Upper lobe of right lung (tissue), 1 donor: ENCODE results near the gene IP6K2. TPM values are rescaled to one million over a fixed set of nuclear protein-coding genes. Genes with fewer than 3 reads are reported as not detected.

ENCODE experiments used
- ATAC-seq: fragments of 200-7000 bp; cut with Tn5 transposase; one replicate; pipeline ENCODE4 v1.9.1; 2020; ENCODE audit warnings: mild to moderate bottlenecking, moderate library complexity
- DNase-seq: peaks from one replicate; pipeline ENCODE4 v3.0.0-alpha.2; 2020
- H3K27ac ChIP-seq: fragments of 200-600 bp; one replicate; pipeline ENCODE4 v1.8.0; 2022
- H3K27me3 ChIP-seq: fragments of 200-600 bp; one replicate; pipeline ENCODE4 v1.8.0; 2022; ENCODE audit warnings: mild to moderate bottlenecking
- H3K36me3 ChIP-seq: fragments of 200-600 bp; one replicate; pipeline ENCODE4 v1.8.0; 2022
- H3K4me1 ChIP-seq: fragments of 200-600 bp; one replicate; pipeline ENCODE4 v1.8.0; 2022
- H3K4me3 ChIP-seq: fragments of 200-600 bp; one replicate; pipeline ENCODE4 v1.8.0; 2022; ENCODE audit warnings: mild to moderate bottlenecking
- H3K9me3 ChIP-seq: fragments of 200-600 bp; one replicate; pipeline ENCODE4 v1.8.0; 2022
- intact Hi-C: fragments of 100-400 bp; cut with DNase I; formaldehyde crosslinking; loops from one replicate; pipeline ENCODE4 v1.11.0; 2022
- total RNA-seq: library from RNA; stranded (reverse); fragmentation: NEBNext Ultra II Directional; extraction: Animal tissue kit (Norgen Biotek cat#: 25700); gene quantifications from one replicate; pipeline ENCODE4 v1.2.1, GENCODE V29; 2021
- TF ChIP-seq, protein P1 (sequence below): fragments of 200-600 bp; IDR thresholded peaks from one replicate; pipeline ENCODE4 v1.8.0; 2022; ENCODE audit warnings: antibody characterized with exemption
- donor health status: DM: no; HTN: yes; CAD: no; lungs with severe emphysema.

Gene IP6K2
- total RNA-seq, 1 donor from 2014 or later: 44.2 TPM

DNA sequence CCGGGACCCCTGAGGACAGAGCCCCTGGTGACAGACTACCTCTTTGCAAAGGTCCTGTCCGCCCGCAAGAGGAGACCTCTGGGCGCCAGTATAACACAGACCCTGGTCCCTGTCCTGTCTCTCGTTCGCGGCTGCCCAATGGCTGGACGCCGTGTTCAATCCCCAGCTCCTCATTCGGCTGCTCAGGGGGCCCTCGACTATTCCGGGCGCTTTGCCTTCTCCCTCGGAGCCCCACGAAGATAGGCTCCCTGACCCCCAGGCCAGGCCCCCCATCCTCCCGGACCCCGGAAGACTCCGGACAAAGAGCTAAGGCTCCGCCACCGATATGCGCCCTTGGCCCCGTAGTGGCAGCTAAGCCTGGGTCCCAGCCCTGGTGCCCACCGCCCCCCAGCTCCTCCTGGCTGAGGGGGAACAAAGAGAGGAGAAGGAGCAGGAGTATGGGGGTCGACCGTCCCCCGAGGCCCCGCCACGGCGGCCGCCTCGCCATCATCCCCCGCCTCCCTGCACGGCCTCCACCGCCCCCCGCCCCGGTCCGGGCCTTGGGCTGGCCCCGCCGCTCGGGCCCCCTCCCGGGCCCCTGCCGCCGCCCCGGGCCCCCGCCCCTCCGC lies 54.8 kb downstream of the IP6K2 start:
- no peak overlapping the region for H3K4me3 ChIP-seq
- H3K36me3 ChIP-seq: no peaks in the 10 kb centered on the region
- DNase-seq (no peak), ATAC-seq (no peak)
- no peak overlapping the region for H3K27ac ChIP-seq
- intact Hi-C loops: no loop called here
- H3K4me1 ChIP-seq: peaks cover 19% of the 10 kb centered on the region
- TF ChIP-seq, protein P1, sequence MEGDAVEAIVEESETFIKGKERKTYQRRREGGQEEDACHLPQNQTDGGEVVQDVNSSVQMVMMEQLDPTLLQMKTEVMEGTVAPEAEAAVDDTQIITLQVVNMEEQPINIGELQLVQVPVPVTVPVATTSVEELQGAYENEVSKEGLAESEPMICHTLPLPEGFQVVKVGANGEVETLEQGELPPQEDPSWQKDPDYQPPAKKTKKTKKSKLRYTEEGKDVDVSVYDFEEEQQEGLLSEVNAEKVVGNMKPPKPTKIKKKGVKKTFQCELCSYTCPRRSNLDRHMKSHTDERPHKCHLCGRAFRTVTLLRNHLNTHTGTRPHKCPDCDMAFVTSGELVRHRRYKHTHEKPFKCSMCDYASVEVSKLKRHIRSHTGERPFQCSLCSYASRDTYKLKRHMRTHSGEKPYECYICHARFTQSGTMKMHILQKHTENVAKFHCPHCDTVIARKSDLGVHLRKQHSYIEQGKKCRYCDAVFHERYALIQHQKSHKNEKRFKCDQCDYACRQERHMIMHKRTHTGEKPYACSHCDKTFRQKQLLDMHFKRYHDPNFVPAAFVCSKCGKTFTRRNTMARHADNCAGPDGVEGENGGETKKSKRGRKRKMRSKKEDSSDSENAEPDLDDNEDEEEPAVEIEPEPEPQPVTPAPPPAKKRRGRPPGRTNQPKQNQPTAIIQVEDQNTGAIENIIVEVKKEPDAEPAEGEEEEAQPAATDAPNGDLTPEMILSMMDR: no peak
- H3K9me3 ChIP-seq: no peaks in the 10 kb centered on the region
- peaks cover 31% of the 10 kb centered on the region for H3K27me3 ChIP-seq

DNA sequence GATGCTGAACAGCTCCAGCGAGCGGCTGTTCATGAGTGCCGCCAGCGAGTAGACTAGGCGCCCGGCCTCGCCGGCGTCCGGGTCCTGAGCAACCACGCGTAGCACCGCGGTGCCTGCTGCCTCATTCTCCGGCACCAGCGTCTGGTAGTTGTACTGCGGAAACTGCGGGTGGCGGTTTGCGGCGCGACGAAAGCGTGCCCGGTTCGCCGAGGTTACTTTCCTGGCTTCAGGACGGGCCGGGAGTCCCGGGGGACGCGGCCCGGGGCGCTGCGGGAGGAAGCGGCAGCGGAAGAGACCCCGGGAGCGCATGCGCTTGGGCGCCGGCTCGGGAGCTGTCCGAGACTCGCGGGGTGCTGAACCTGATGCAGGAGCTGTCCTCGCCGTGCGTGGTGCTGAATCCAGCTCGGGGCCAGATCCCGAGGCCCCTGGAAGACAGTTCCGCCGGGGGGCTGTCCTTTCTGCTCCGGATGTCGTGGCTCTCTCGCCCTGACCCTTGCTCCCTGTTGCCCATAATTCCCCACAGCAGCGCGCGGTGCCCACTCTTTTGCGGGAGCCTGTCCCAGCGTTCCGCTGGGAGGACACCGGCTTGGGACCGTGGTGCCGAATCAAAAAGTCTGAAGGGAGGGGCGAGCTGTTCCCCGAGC lies 55.4 kb downstream of the IP6K2 start:
- peak; percentile 83 for DNase-seq
- H3K4me1 ChIP-seq: peaks cover 23% of the 10 kb centered on the region
- H3K27ac ChIP-seq: no peak overlapping the region
- intact Hi-C loops: no loop called here
- H3K9me3 ChIP-seq: no peaks in the 10 kb centered on the region
- TF ChIP-seq, protein P1: no peak
- H3K4me3 ChIP-seq: peak overlapping the region; percentile 35
- peaks cover 31% of the 10 kb centered on the region for H3K27me3 ChIP-seq
- H3K36me3 ChIP-seq: no peaks in the 10 kb centered on the region
- peak; percentile 61 for ATAC-seq

DNA sequence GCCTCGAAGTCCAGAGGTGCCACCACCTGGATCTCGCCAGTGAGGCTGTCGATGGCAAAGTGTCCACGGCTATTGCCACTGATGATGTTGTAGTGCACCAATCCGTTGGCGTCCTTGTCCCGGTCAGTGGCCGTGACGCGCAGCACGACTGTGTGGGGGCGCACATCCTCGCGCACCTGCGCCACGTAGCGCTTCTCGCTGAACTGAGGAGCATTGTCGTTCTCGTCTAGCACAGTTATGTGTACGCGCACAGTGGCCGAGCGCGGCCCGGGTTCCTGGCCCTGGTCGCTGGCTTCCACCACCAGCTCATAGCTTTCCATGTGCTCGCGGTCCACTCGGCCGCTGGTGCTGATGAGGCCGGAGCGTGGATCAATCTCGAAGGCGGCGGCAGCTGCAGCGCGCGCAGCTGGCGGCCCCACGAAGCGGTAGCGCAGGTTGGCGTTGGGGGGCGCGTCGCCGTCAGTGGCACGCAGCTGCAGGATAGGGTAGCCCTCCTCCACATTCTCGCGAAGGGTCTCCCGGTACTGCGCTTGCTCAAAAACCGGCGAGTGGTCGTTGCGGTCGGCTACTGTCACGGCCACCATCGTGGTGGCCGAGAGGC lies 56.1 kb downstream of the IP6K2 start:
- DNase-seq: no peak
- H3K27me3 ChIP-seq: peaks cover 31% of the 10 kb centered on the region
- no peak overlapping the region for H3K4me3 ChIP-seq

DNA sequence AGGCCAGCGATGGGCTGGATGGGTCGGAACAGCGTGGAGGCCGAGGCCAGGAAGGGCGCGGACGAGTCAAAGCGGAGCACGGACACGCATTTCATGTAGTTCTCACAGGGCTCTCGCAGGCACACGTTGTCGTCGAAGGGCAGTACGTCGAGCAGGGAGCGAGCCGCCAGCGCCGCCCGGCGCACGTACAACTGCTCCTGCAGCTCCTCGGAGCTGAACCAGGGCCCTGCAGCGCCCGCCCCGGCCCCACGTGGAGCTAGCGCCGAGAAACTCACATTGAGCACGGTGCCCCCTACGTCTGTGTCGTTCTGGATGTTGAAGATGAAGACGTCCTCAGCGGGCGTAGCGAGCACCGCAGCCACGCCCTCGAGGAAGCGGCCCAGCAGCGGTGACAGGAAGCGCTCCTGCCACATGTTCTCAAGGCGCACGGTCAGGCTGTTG lies 60.2 kb downstream of the IP6K2 start:
- TF ChIP-seq, protein P1: no peak
- no peaks in the 10 kb centered on the region for H3K36me3 ChIP-seq
- peak overlapping the region; percentile 61 for H3K27ac ChIP-seq
- DNase-seq (no peak), ATAC-seq (no peak)
- peak overlapping the region; percentile 64 for H3K4me3 ChIP-seq
- intact Hi-C loops: no loop called here
- H3K27me3 ChIP-seq: peaks cover 11% of the 10 kb centered on the region
- H3K4me1 ChIP-seq: peaks cover 13% of the 10 kb centered on the region
- H3K9me3 ChIP-seq: no peaks in the 10 kb centered on the region

More for the DNA sequence above, 56.1 kb downstream of the IP6K2 start:
- Histone ChIP-seq H3K36me3 (no peaks in the 10 kb centered on the region), H3K27ac (no peak overlapping the region), H3K4me1 (peaks cover 26% of the 10 kb centered on the region), H3K9me3 (no peaks in the 10 kb centered on the region)
- intact Hi-C loops: no loop called here
- TF ChIP-seq, protein P1: no peak
- ATAC-seq: no peak

DNA sequence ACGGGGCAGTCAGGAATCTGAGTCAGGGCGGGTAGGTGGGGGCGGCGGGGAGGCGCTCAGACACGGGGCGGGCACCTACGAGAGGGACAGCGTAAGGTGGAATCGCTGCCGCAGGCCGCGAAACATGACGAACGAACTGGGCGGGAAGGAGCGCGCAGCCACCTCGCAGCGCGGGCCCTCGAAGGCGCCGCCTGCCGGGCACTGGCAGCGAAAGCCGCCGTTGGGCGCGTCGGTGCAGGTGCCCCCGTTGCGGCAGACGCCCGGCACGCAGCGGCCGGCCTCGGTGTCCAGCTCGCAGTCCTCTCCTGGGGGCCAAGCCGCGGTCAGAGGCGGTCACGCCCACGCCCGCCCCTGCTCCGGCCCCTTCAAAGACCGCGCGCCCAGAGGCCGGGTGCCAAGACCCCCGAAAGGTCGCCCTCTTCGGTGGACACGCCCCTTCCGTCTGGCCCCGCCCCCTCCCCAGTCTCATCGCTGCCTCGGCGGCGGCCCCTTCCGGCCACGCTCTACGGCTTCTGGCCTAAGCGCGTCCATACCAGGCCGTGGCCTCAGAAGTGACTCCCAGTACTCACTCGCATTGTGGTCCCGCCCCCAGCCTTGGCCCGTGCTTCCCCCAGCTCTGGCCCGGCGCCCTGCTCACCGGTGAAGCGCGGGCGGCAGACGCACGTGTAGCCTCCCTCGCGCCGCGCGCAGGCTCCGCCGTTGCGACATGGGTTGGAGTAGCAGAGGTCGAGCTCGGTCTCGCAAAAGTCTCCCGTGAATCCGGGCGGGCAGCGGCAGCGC lies 60.8 kb downstream of the IP6K2 start:
- intact Hi-C loops: no loop called here
- peaks cover 9% of the 10 kb centered on the region for H3K27me3 ChIP-seq
- no peaks in the 10 kb centered on the region for H3K36me3 ChIP-seq
- H3K9me3 ChIP-seq: no peaks in the 10 kb centered on the region
- H3K4me3 ChIP-seq: peak overlapping the region; percentile 64
- TF ChIP-seq, protein P1: peak; percentile 66
- ATAC-seq (peak; percentile 94), DNase-seq (peak; percentile 94)
- H3K27ac ChIP-seq: peak overlapping the region; percentile 61
- H3K4me1 ChIP-seq: peaks cover 8% of the 10 kb centered on the region
